Stimulated activated CD4-positive, alpha-beta T cell treated with anti-CD3 and anti-CD28 coated beads, Interleukin-1b, Interleukin-23, amount 100 ng/mL, for 24 hours (primary cell): Measurements from ENCODE around the gene DPM3.

Source experiments
- DNase-seq, 4 experiments: peaks; one replicate each; pipeline ENCODE4 v3.0.0-alpha.2; 2020; ENCODE audit warnings: low read depth in 4 of 4, low spot score in 1 of 4

DPM3 gene

DNA sequence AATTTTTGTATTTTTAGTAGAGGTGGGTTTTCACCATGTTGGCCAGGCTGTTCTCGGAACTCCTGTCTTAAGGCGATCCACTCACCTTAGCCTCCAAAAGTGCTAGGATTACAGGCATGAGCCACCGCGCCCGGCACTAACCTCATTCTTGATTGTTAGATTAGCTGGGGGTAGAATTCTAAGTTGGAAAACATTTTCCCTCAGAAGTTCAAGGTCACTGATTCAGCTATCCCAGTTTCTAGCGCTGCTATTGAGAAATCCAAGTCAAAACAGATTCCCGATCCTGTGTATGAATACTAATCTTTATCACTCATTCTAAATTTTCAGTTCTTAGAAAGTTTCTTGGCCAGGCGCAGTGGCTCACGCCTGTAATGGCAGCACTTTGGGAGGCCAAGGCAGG, 37.0 kb downstream of the DPM3 start:
- no peak for DNase-seq

DNA sequence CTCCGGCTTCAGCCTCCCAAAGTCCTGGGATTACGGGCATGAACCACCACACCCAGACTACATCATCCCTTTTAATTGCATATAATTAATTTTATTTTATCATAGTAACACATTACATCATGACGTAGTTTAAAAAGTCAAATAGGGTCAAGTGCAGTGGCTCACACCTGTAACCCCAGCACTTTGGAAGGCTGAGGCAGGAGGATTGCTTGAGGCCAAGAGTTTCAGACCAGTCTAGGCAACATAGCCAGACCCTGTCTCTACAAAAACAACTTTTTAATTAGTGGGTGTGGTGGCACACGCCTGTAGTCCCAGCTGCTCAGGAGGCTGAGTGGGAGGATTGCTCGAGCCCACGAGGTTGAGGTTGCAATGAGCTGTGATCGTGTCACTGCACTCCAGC, 41.0 kb downstream of the DPM3 start:
- DNase-seq = no peak

DNA sequence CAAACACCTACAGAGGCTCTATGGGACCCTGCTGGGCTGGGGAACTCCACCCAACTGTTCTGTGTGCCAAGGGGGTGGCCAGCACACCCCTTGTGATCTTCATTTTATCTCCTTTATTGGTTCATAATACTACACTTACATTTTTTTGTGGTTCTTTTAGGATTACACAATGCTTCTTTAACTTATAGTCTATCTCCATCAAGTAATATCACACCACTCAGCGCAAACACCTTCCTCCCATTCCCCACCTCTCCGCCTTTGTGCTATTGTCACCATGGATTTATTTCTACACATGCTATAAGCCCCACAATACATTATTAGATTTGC, 45.7 kb downstream of the DPM3 start:
- no peak for DNase-seq

DNA sequence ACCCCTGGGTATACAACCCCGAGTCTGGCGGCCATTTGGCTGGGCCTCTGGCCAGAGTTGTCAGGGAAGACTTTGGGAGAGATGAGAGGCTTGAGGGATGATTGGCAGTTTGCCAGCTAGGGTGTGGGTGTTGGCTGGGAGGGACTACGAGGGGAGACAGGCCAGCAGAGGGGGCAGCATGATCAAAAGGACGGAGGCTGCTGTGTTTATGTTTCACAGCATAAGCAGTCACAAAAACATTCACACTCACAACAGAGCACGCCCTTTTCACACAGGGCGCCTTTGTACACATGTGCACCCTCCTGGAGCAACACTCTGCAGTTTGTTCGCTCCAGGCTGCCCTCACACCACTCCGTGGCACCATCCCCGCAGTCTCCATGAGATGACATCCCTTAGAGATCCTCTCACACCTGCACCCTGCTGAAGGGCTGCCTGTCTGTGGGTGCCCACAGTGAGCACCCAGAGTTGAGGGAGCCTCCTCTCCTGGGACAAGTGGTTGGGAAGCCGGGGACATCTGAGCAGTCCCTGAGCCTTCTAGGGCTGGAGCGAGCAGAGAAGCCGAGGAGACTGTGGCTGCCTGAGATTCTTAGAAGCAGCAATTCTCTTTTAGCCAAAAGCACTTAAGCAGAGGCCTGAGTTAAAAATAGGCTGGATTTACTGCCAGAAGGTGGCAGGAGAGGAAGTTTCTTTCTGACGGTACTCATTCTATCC, 46.3 kb downstream of the DPM3 start:
- no peak for DNase-seq

DNA sequence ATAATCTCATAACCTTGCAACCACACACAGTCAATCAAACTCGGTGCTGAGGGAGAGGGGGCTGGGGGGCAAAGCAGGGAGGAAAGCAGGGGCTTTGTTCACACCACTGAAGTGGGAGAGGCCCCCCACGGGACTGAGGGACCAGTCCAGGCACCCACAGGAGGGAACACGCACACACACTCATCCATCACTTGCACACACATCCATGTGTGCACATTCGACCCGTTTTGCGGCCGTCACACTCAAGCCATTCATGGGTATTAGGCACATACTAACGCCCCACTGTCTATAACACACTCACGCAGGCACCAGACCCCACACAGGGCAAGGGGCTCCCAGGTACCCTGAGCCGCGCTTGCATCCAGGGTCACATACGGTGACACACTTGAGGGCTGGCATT, 47.7 kb downstream of the DPM3 start:
- no peak for DNase-seq

DNA sequence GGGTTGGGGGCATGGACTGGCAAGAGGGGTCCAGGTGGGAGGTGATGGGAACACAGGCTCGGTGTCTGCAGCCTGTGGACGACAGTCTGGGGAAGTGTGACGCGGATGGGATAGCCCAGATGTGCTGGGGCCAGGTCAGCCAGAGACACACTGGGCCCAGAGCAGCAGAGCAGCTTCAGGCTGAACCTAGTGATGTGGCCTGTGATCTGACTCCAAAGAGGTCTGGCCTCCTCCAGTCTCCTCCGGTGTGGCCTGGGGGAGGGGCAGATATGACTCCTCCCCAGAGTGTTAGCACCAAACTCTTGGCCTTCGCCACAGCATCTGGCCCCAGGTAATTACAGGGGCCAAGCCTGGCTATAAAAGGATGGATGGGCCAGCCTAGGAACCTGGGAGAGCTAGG, 48.2 kb downstream of the DPM3 start:
- DNase-seq = no peak

DNA sequence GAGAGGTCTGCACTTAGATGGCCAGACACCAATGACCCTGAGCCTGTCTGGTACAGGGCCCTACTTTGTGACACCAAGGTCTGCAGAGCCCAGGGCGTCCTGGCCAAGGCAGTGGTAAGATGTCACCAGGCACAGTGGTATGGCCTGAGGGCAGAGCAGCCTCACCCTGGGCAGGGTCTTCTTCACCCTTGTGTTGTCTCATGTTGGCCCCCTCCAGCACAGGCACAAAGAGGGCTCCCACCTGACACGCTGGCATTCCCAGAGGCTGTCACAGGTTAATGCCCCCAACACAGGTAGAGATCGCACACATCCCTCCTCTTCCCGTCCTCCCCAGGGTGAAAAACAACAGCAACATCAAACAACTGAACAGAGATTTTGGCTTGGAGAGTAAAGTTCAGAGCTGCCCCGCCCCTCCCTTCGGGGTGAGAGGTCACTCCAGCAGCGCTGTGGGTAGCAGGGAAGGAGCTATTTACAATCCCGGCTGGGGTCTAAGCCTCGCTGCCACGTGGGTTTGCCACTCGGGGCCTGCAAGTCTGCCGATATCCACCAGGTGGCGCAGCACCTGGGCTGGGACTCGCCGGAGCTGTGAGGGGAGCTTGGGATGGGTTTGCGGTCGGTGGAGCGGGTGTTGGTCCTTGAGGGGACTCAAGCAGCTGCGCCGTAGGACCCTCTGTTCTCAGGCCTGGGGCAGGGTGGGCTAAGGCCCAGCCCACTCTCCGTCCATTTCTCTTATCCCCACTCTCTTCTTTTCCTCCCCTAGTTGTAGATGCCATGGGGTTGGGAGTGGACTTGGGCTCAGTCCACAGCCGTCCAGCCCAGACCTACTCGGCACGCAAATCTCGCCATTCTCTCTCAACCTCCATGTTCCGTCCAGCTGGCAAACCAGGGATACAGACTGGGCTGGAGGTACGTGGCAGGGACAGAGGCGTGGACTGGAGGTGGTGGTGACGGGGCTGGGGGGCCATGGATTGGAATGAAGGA, 49.0 kb downstream of the DPM3 start:
- DNase-seq = peak; percentile 70 to 80 (median 73)
